Astrocyte (in vitro differentiated cells and primary cell): ENCODE measurements around the gene SLC5A3. TPM values are rescaled to one million over a fixed set of nuclear protein-coding genes. Genes with fewer than 3 reads are reported as not detected.

ENCODE experiments used
- DNase-seq: peaks from one replicate; pipeline ENCODE4 v3.0.0-alpha.2; 2010; ENCODE audit warnings: low read depth
- FAIRE-seq: peaks from 2 replicates; lab custom pipeline; 2011; peaks lifted over from hg19 to GRCh38; lab: Jason Lieb, UNC
- H2AFZ ChIP-seq: 2 replicates; pipeline ENCODE4 v1.6.0; 2012; ENCODE audit warnings: low read depth, low read length, inconsistent platforms
- H3K27ac ChIP-seq: 2 replicates; pipeline ENCODE4 v1.5.1; 2011; ENCODE audit warnings: low read depth, low read length, inconsistent platforms
- H3K27me3 ChIP-seq: 2 replicates; pipeline ENCODE4 v1.6.0; 2011; ENCODE audit warnings: low read length, inconsistent platforms; ENCODE audit not compliant: insufficient read depth
- H3K36me3 ChIP-seq: 2 replicates; pipeline ENCODE4 v1.5.1; 2011; ENCODE audit warnings: low read length, inconsistent platforms; ENCODE audit not compliant: insufficient read depth
- H3K4me1 ChIP-seq: 2 replicates; pipeline ENCODE4 v1.5.1; 2011; ENCODE audit warnings: low read length, inconsistent platforms; ENCODE audit not compliant: insufficient read depth
- H3K4me2 ChIP-seq: 2 replicates; pipeline ENCODE4 v1.6.0; 2012; ENCODE audit warnings: low read length, inconsistent platforms
- H3K4me3 ChIP-seq: 2 replicates; pipeline ENCODE4 v1.5.1; 2011; ENCODE audit warnings: low read depth, mild to moderate bottlenecking, low read length, inconsistent platforms; ENCODE audit not compliant: insufficient read depth
- H3K79me2 ChIP-seq: 2 replicates; pipeline ENCODE4 v1.6.0; 2012; ENCODE audit warnings: mild to moderate bottlenecking, low read length, inconsistent platforms; ENCODE audit not compliant: insufficient read depth
- H3K9ac ChIP-seq: 2 replicates; pipeline ENCODE4 v1.6.0; 2012; ENCODE audit warnings: mild to moderate bottlenecking, low read length, inconsistent platforms
- H3K9me3 ChIP-seq: 2 replicates; pipeline ENCODE4 v1.5.1; 2012; ENCODE audit warnings: low read depth, mild to moderate bottlenecking, low read length, inconsistent platforms; ENCODE audit not compliant: insufficient read depth
- H4K20me1 ChIP-seq: 2 replicates; pipeline ENCODE4 v1.6.0; 2012; ENCODE audit warnings: low read length, inconsistent platforms; ENCODE audit not compliant: insufficient read depth
- H3K27ac Mint-ChIP-seq: one replicate; pipeline ENCODE4 v1.8.0; 2021; ENCODE audit warnings: mild to moderate bottlenecking, mixed read lengths; ENCODE audit not compliant: unreplicated experiment
- H3K27me3 Mint-ChIP-seq: one replicate; pipeline ENCODE4 v1.8.0; 2021; ENCODE audit warnings: low read depth, mixed read lengths; ENCODE audit not compliant: unreplicated experiment
- H3K36me3 Mint-ChIP-seq: one replicate; pipeline ENCODE4 v1.8.0; 2021; ENCODE audit warnings: low read depth, mixed read lengths; ENCODE audit not compliant: unreplicated experiment
- H3K4me1 Mint-ChIP-seq: one replicate; pipeline ENCODE4 v1.8.0; 2021; ENCODE audit warnings: low read depth, mixed read lengths; ENCODE audit not compliant: unreplicated experiment
- H3K4me3 Mint-ChIP-seq: one replicate; pipeline ENCODE4 v1.8.0; 2021; ENCODE audit warnings: mild to moderate bottlenecking, moderate library complexity, mixed read lengths; ENCODE audit not compliant: unreplicated experiment
- H3K9me3 Mint-ChIP-seq: one replicate; pipeline ENCODE4 v1.8.0; 2021; ENCODE audit warnings: mild to moderate bottlenecking, mixed read lengths; ENCODE audit not compliant: unreplicated experiment
- CTCF ChIP-seq: IDR thresholded peaks from 2 replicates; pipeline ENCODE4 v1.5.1; 2011; ENCODE audit warnings: low read depth, mild to moderate bottlenecking, inconsistent platforms, low read length, moderate library complexity; ENCODE audit not compliant: insufficient read depth
- EZH2 ChIP-seq: IDR thresholded peaks from 2 replicates; pipeline ENCODE4 v1.6.1; 2012; ENCODE audit warnings: mild to moderate bottlenecking, low read length, inconsistent platforms; ENCODE audit not compliant: insufficient read depth
- total RNA-seq: library from RNA; stranded (reverse); gene quantifications from 2 replicates; pipeline ENCODE4 v1.2.1, GENCODE V29; 2021

SLC5A3 gene
- total RNA-seq, 1 donor from 2014 or later = 22.1 TPM

- Histone ChIP-seq H3K4me3 (no peak overlapping the region), H2AFZ (no peak overlapping the region), H3K36me3 (no peaks in the 10 kb centered on the region), H3K4me1 (no peaks in the 10 kb centered on the region), H3K9ac (no peak overlapping the region), H3K27ac (no peak overlapping the region), H4K20me1 (peaks cover 49% of the 10 kb centered on the region), H3K4me2 (no peak overlapping the region), H3K27me3 (no peaks in the 10 kb centered on the region), H3K79me2 (peaks cover 21% of the 10 kb centered on the region), H3K9me3 (no peaks in the 10 kb centered on the region)
- no peak for FAIRE-seq
- Mint-ChIP-seq H3K4me3 (no peak overlapping the region), H3K27me3 (no peaks in the 10 kb centered on the region), H3K36me3 (no peaks in the 10 kb centered on the region), H3K9me3 (no peaks in the 10 kb centered on the region), H3K4me1 (peaks cover 17% of the 10 kb centered on the region), H3K27ac (no peak overlapping the region)
- TF ChIP-seq CTCF (no peak), EZH2 (no peak)
- DNase-seq = no peak
Measured at GRCh38 chr21:34110594-34111202, 37.3 kb downstream of the SLC5A3 start.

- H2AFZ ChIP-seq = no peak overlapping the region
- Mint-ChIP-seq H3K27ac (no peak overlapping the region), H3K9me3 (peaks cover 2% of the 10 kb centered on the region), H3K4me3 (no peak overlapping the region), H3K4me1 (peaks cover 13% of the 10 kb centered on the region), H3K36me3 (peaks cover 5% of the 10 kb centered on the region), H3K27me3 (no peaks in the 10 kb centered on the region)
- no peaks in the 10 kb centered on the region for H3K9me3 ChIP-seq
- peaks cover 40% of the 10 kb centered on the region for H4K20me1 ChIP-seq
- no peak overlapping the region for H3K4me2 ChIP-seq
- peaks cover 21% of the 10 kb centered on the region for H3K79me2 ChIP-seq
- no peaks in the 10 kb centered on the region for H3K36me3 ChIP-seq
- TF ChIP-seq CTCF = no peak
- TF ChIP-seq EZH2 = no peak
- H3K9ac ChIP-seq = no peak overlapping the region
- H3K4me1 ChIP-seq = no peaks in the 10 kb centered on the region
- no peak overlapping the region for H3K27ac ChIP-seq
- FAIRE-seq (no peak), DNase-seq (peak; percentile 55)
- no peaks in the 10 kb centered on the region for H3K27me3 ChIP-seq
- H3K4me3 ChIP-seq = no peak overlapping the region
Measured at GRCh38 chr21:34112316-34113033, 39.1 kb downstream of the SLC5A3 start.

GRCh38 chr21:34113842-34114241, 40.5 kb downstream of the SLC5A3 start:
- Histone ChIP-seq H3K4me2 (no peak overlapping the region), H3K36me3 (no peaks in the 10 kb centered on the region), H3K4me1 (no peaks in the 10 kb centered on the region), H3K27ac (no peak overlapping the region), H3K4me3 (no peak overlapping the region), H2AFZ (no peak overlapping the region), H4K20me1 (peaks cover 35% of the 10 kb centered on the region), H3K9ac (no peak overlapping the region), H3K9me3 (no peaks in the 10 kb centered on the region), H3K79me2 (peaks cover 12% of the 10 kb centered on the region), H3K27me3 (no peaks in the 10 kb centered on the region)
- Mint-ChIP-seq H3K27ac (no peak overlapping the region), H3K36me3 (peaks cover 5% of the 10 kb centered on the region), H3K4me3 (no peak overlapping the region), H3K4me1 (peaks cover 13% of the 10 kb centered on the region), H3K27me3 (no peaks in the 10 kb centered on the region), H3K9me3 (peaks cover 2% of the 10 kb centered on the region)
- no peak for DNase-seq
- TF ChIP-seq CTCF = no peak
- no peak for TF ChIP-seq EZH2
- FAIRE-seq = no peak
